Measurements from ENCODE around the gene C2orf92. TPM values are rescaled to one million over a fixed set of nuclear protein-coding genes. Genes with fewer than 3 reads are reported as not detected.

The C2orf92 gene
- total RNA-seq, 1 experiment from 2014 or later, result 6.0 TPM

DNA sequence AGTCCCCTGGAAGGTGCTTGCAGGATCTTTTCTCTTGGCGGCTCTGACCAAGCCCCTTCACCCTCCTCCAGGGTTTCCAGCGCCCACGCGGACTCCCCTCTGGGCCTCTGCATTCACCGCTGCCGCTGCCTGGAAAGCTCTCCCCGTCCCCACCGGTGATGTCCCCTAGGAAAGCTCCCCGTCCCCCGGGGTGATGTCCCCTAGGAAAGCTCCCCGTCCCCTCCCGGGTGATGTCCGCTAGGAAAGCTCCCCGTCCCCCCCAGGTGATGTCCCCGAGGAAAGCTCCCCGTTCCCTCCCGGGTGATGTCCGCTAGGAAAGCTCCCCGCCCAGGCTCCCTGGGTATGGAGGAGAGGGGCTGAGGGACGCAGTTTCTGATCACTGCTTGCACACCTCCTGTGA is 71.7 kb downstream of the C2orf92 start:
- no peak for ATAC-seq
- no peak overlapping the region for H3K27ac ChIP-seq (ENCODE audit: low read length)
- POLR2A ChIA-PET, result interaction anchor here (0.6 kb wide), 1 partner anchor 473 kb away, joined by 3 read pairs; no protein-coding TSS in a partner anchor
- TF ChIP-seq, protein P1, sequence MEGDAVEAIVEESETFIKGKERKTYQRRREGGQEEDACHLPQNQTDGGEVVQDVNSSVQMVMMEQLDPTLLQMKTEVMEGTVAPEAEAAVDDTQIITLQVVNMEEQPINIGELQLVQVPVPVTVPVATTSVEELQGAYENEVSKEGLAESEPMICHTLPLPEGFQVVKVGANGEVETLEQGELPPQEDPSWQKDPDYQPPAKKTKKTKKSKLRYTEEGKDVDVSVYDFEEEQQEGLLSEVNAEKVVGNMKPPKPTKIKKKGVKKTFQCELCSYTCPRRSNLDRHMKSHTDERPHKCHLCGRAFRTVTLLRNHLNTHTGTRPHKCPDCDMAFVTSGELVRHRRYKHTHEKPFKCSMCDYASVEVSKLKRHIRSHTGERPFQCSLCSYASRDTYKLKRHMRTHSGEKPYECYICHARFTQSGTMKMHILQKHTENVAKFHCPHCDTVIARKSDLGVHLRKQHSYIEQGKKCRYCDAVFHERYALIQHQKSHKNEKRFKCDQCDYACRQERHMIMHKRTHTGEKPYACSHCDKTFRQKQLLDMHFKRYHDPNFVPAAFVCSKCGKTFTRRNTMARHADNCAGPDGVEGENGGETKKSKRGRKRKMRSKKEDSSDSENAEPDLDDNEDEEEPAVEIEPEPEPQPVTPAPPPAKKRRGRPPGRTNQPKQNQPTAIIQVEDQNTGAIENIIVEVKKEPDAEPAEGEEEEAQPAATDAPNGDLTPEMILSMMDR (IDR thresholded peaks at IDR 0.05), result no peak
- TF ChIP-seq TCF7L2 (IDR thresholded peaks at IDR 0.05; ENCODE audit: low read depth, low read length), result no peak
- TF ChIP-seq SIN3A (IDR thresholded peaks at IDR 0.05; ENCODE audit: borderline replicate concordance, insufficient read depth, low read depth, low read length), result no peak
- TF ChIP-seq, protein P2, sequence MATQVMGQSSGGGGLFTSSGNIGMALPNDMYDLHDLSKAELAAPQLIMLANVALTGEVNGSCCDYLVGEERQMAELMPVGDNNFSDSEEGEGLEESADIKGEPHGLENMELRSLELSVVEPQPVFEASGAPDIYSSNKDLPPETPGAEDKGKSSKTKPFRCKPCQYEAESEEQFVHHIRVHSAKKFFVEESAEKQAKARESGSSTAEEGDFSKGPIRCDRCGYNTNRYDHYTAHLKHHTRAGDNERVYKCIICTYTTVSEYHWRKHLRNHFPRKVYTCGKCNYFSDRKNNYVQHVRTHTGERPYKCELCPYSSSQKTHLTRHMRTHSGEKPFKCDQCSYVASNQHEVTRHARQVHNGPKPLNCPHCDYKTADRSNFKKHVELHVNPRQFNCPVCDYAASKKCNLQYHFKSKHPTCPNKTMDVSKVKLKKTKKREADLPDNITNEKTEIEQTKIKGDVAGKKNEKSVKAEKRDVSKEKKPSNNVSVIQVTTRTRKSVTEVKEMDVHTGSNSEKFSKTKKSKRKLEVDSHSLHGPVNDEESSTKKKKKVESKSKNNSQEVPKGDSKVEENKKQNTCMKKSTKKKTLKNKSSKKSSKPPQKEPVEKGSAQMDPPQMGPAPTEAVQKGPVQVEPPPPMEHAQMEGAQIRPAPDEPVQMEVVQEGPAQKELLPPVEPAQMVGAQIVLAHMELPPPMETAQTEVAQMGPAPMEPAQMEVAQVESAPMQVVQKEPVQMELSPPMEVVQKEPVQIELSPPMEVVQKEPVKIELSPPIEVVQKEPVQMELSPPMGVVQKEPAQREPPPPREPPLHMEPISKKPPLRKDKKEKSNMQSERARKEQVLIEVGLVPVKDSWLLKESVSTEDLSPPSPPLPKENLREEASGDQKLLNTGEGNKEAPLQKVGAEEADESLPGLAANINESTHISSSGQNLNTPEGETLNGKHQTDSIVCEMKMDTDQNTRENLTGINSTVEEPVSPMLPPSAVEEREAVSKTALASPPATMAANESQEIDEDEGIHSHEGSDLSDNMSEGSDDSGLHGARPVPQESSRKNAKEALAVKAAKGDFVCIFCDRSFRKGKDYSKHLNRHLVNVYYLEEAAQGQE (IDR thresholded peaks at IDR 0.05; ENCODE audit: insufficient read depth in 1 of 2, low read depth in 2 of 2, low read length in 1 of 2), result no peak
- no peak for TF ChIP-seq POLR2AphosphoS5 (IDR thresholded peaks at IDR 0.05; ENCODE audit: low read depth, low read length)
- H3K4me1 ChIP-seq (ENCODE audit: control insufficient read depth, insufficient read depth, low read length), result no peaks in the 10 kb centered on the region
- CTCF ChIA-PET, result interaction anchor here (0.6 to 1.2 kb wide), 2 partner anchors 16 to 644 kb away, joined by 3 to 9 read pairs; no protein-coding TSS in a partner anchor
- BruUV-seq (replicated peaks), result no TSS peak
- no peak overlapping the region for H3K4me3 ChIP-seq (ENCODE audit: low read depth in 2 of 2, low read length in 2 of 2)
- intact Hi-C loops (cut with micrococcal nuclease; ENCODE audit: unreplicated experiment) (no loop called here), in situ Hi-C loops (cut with HindIII; ENCODE audit: low pct_unique_long_range_greater_than_20kb, low sequenced_read_pairs) (no loop called here)
- H3K27me3 ChIP-seq (ENCODE audit: control insufficient read depth, insufficient read depth, low read length), result no peaks in the 10 kb centered on the region
- no peaks in the 10 kb centered on the region for H3K9me3 ChIP-seq (ENCODE audit: control insufficient read depth, insufficient read depth, low read depth, low read length)
- no peaks in the 10 kb centered on the region for H3K36me3 ChIP-seq (ENCODE audit: control insufficient read depth, insufficient read depth, low read length)
- no peak for DNase-seq (ENCODE audit: low read depth, low spot score)

DNA sequence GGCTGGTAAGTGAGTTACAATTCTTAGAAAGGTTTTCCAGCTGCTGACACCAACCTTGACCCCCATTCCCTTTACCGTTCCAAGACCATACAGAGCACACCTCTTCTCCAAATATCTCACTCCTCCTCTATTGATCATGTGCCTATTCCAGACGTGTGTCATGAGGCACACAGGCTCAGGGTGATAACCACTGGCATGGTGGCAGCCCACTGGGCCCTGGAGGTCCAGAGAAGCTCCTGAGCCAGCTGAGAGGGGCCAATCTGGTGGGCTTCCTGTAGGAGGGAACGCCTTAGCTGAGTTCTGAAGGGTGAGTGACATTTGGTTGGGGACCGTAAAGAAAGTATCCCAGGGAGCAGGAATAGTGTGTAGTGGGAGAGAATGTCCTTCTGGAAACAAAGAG is 72.2 kb downstream of the C2orf92 start:
- in situ Hi-C loops (cut with HindIII; ENCODE audit: low pct_unique_long_range_greater_than_20kb, low sequenced_read_pairs) (no loop called here), intact Hi-C loops (cut with micrococcal nuclease; ENCODE audit: unreplicated experiment) (no loop called here)
- DNase-seq (ENCODE audit: low read depth, low spot score) (no peak), ATAC-seq (no peak)
- no TSS peak for BruUV-seq (replicated peaks)
- H3K9me3 ChIP-seq (ENCODE audit: control insufficient read depth, insufficient read depth, low read depth, low read length), result no peaks in the 10 kb centered on the region
- no peak overlapping the region for H3K4me3 ChIP-seq (ENCODE audit: low read depth in 2 of 2, low read length in 2 of 2)
- no peaks in the 10 kb centered on the region for H3K27me3 ChIP-seq (ENCODE audit: control insufficient read depth, insufficient read depth, low read length)
- H3K36me3 ChIP-seq (ENCODE audit: control insufficient read depth, insufficient read depth, low read length), result no peaks in the 10 kb centered on the region
- ChIA-PET CTCF (no interaction called here), POLR2A (no interaction called here)
- no peak overlapping the region for H3K27ac ChIP-seq (ENCODE audit: low read length)
- no peak for TF ChIP-seq TCF7L2 (IDR thresholded peaks at IDR 0.05; ENCODE audit: low read depth, low read length)
- TF ChIP-seq POLR2AphosphoS5 (IDR thresholded peaks at IDR 0.05; ENCODE audit: low read depth, low read length), result no peak
- TF ChIP-seq, protein P2 (IDR thresholded peaks at IDR 0.05; ENCODE audit: insufficient read depth in 1 of 2, low read depth in 2 of 2, low read length in 1 of 2), result no peak
- TF ChIP-seq, protein P1 (IDR thresholded peaks at IDR 0.05), result no peak
- no peak for TF ChIP-seq SIN3A (IDR thresholded peaks at IDR 0.05; ENCODE audit: borderline replicate concordance, insufficient read depth, low read depth, low read length)
- H3K4me1 ChIP-seq (ENCODE audit: control insufficient read depth, insufficient read depth, low read length), result no peaks in the 10 kb centered on the region
